Measurements from ENCODE around the gene THAP3.
A peak's percentile ranks its signal among the peaks of the same experiment; 100 is the strongest.

The THAP3 gene

GRCh38 chr1:6627841-6628545, 3.3 kb downstream of the THAP3 start:
- no peak for TF ChIP-seq CTCF (IDR thresholded peaks at IDR 0.05; ENCODE audit: extremely low read depth, missing control alignments)
- DNase-seq (ENCODE audit: low spot score): no peak

GRCh38 chr1:6628971-6629479, 4.4 kb downstream of the THAP3 start:
- TF ChIP-seq CTCF (IDR thresholded peaks at IDR 0.05; ENCODE audit: extremely low read depth, missing control alignments): no peak
- DNase-seq (ENCODE audit: low spot score): no peak

GRCh38 chr1:6630027-6630426, 5.4 kb downstream of the THAP3 start:
- no peak for TF ChIP-seq CTCF (IDR thresholded peaks at IDR 0.05; ENCODE audit: extremely low read depth, missing control alignments)
- DNase-seq (ENCODE audit: low spot score): no peak

GRCh38 chr1:6631058-6631457, 6.4 kb downstream of the THAP3 start:
- TF ChIP-seq CTCF (IDR thresholded peaks at IDR 0.05; ENCODE audit: extremely low read depth, missing control alignments): no peak
- no peak for DNase-seq (ENCODE audit: low spot score)

GRCh38 chr1:6632588-6633514, 8.2 kb downstream of the THAP3 start:
- no peak for TF ChIP-seq CTCF (IDR thresholded peaks at IDR 0.05; ENCODE audit: extremely low read depth, missing control alignments)
- DNase-seq (ENCODE audit: low spot score): no peak

- peak; percentile 26 for TF ChIP-seq CTCF (IDR thresholded peaks at IDR 0.05; ENCODE audit: extremely low read depth, missing control alignments)
Measured at GRCh38 chr1:6634371-6635052, 9.8 kb downstream of the THAP3 start.

More at GRCh38 chr1:6634371-6635052, 9.8 kb downstream of the THAP3 start:
- peak; percentile 54 for DNase-seq (ENCODE audit: low spot score)
